Type B pancreatic cell (in vitro differentiated cells): ENCODE results near the gene NKAIN2. TPM values are rescaled to one million over a fixed set of nuclear protein-coding genes. Genes with fewer than 3 reads are reported as not detected.

ENCODE experiments used
- DNase-seq: peaks from one replicate; pipeline ENCODE4 v3.0.0; 2021; ENCODE audit warnings: mixed read lengths; ENCODE audit not compliant: unreplicated experiment; ENCODE audit errors: extremely low spot score
- H3K27ac Mint-ChIP-seq: 2 replicates; pipeline ENCODE4 v1.8.0; 2021; ENCODE audit warnings: mild to moderate bottlenecking, mixed read lengths
- H3K27me3 Mint-ChIP-seq: 2 replicates; pipeline ENCODE4 v1.8.0; 2021; ENCODE audit warnings: mixed read lengths
- H3K36me3 Mint-ChIP-seq: 2 replicates; pipeline ENCODE4 v1.8.0; 2021; ENCODE audit warnings: mixed read lengths
- H3K4me1 Mint-ChIP-seq: one replicate; pipeline ENCODE4 v1.8.0; 2021; ENCODE audit warnings: mixed read lengths; ENCODE audit not compliant: unreplicated experiment
- H3K4me3 Mint-ChIP-seq: 2 replicates; pipeline ENCODE4 v1.8.0; 2021; ENCODE audit warnings: mild to moderate bottlenecking, mixed read lengths
- H3K9me3 Mint-ChIP-seq: 2 replicates; pipeline ENCODE4 v1.8.0; 2021; ENCODE audit warnings: mixed read lengths
- total RNA-seq: library from RNA; stranded (reverse); gene quantifications from 2 replicates; pipeline ENCODE4 v1.2.1, GENCODE V29; 2021; ENCODE audit warnings: low replicate concordance
- TF ChIP-seq, protein P1 (sequence below): fragments of 200-600 bp; sonication (generic); conservative IDR thresholded peaks from 2 replicates; pipeline ENCODE4 v1.5.0; 2021; ENCODE audit warnings: antibody characterized with exemption, mild to moderate bottlenecking

Gene NKAIN2
- total RNA-seq, 1 donor from 2014 or later, result 1.7 TPM

DNA sequence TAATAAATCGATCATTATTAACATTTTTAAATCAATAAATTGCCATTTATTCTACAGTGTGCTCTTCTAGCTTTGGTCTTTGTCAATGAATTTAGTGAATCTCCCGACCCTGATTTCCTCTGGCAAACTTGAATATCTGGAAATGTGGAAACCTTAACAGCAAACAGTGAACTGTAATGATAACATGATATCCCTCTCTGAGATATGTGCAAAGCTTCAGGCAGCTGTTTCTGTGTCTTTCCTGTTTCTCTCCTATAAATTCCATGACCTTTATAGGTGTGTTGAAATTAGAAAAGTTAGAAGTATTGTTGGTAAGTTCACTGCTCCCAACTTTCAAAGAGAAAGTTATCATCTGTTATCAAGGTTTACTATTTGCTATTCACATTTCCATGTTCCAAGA is 939.8 kb downstream of the NKAIN2 start:
- no peak for DNase-seq
- Mint-ChIP-seq H3K27ac (no peak overlapping the region), H3K36me3 (no peaks in the 10 kb centered on the region), H3K27me3 (no peaks in the 10 kb centered on the region), H3K4me1 (no peaks in the 10 kb centered on the region), H3K4me3 (no peak overlapping the region), H3K9me3 (no peaks in the 10 kb centered on the region)
- TF ChIP-seq, protein P1, sequence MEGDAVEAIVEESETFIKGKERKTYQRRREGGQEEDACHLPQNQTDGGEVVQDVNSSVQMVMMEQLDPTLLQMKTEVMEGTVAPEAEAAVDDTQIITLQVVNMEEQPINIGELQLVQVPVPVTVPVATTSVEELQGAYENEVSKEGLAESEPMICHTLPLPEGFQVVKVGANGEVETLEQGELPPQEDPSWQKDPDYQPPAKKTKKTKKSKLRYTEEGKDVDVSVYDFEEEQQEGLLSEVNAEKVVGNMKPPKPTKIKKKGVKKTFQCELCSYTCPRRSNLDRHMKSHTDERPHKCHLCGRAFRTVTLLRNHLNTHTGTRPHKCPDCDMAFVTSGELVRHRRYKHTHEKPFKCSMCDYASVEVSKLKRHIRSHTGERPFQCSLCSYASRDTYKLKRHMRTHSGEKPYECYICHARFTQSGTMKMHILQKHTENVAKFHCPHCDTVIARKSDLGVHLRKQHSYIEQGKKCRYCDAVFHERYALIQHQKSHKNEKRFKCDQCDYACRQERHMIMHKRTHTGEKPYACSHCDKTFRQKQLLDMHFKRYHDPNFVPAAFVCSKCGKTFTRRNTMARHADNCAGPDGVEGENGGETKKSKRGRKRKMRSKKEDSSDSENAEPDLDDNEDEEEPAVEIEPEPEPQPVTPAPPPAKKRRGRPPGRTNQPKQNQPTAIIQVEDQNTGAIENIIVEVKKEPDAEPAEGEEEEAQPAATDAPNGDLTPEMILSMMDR, result no peak

DNA sequence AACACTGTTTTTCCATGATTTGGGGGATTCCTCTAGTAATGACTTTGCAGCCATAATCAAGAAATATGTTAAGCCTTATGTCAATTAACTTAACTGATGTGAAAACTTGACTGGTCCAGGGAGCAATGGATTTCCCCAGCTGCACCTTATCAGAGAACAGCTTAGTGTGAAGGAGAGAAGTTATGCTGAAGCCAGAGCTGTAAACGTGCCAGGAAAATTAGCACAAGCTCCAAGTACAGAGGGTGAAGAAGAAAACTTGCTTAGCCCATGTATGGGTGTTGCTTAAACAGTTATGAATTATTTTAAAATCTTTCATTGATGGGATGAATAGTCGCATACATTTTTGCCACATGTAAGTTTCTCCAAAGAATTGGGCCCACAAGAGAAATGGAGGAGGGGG is 943.7 kb downstream of the NKAIN2 start:
- Mint-ChIP-seq H3K4me1 (no peaks in the 10 kb centered on the region), H3K4me3 (no peak overlapping the region), H3K27me3 (no peaks in the 10 kb centered on the region), H3K9me3 (no peaks in the 10 kb centered on the region), H3K27ac (no peak overlapping the region), H3K36me3 (no peaks in the 10 kb centered on the region)
- TF ChIP-seq, protein P1, result no peak
- DNase-seq, result no peak

DNA sequence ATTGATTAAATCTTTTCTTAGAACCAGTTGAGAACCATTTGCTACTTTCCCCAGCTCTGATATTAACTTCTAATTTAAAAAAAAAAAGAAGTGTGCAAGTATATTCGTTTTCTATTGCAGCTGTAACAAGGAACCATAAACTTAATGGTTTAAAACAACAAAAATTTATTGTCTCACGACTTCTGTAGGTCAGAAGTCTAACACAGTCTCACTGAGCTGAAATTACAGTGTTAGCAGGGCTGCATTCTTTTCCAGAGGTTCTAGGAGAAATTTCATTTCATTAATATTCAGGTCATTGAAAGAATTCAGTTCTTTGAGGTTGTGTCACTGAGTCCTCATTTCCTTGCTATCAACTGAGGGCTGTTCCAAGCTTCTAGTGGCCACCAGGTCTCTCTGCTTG is 945.1 kb downstream of the NKAIN2 start:
- no peak overlapping the region for H3K27ac Mint-ChIP-seq
- H3K4me1 Mint-ChIP-seq, result no peaks in the 10 kb centered on the region
- no peaks in the 10 kb centered on the region for H3K36me3 Mint-ChIP-seq
- TF ChIP-seq, protein P1, result no peak
- no peaks in the 10 kb centered on the region for H3K9me3 Mint-ChIP-seq
- H3K27me3 Mint-ChIP-seq, result no peaks in the 10 kb centered on the region
- DNase-seq, result no peak
- no peak overlapping the region for H3K4me3 Mint-ChIP-seq

DNA sequence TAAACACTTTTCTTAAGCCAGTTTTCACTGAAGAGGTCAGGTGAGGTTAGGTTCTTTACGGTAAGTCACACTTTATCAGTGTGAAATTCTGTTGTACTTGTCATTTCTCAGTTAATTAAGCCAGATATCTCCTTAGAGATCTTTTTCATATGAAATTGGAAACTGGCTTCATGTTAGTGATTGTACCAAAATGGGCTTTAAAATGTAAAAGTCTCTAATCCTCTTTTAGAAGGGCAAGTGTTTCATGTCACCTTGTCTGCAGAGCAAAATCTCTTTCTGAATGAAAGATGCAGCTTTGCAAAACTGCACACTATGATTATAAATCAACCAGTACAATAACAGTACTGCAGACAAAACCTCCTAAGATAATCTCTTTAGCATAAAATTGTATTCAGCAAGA is 949.3 kb downstream of the NKAIN2 start:
- no peak for DNase-seq
- H3K27me3 Mint-ChIP-seq, result no peaks in the 10 kb centered on the region
- no peaks in the 10 kb centered on the region for H3K4me1 Mint-ChIP-seq
- peaks cover 7% of the 10 kb centered on the region for H3K9me3 Mint-ChIP-seq
- no peak overlapping the region for H3K27ac Mint-ChIP-seq
- H3K36me3 Mint-ChIP-seq, result no peaks in the 10 kb centered on the region
- no peak overlapping the region for H3K4me3 Mint-ChIP-seq
- TF ChIP-seq, protein P1, result no peak

DNA sequence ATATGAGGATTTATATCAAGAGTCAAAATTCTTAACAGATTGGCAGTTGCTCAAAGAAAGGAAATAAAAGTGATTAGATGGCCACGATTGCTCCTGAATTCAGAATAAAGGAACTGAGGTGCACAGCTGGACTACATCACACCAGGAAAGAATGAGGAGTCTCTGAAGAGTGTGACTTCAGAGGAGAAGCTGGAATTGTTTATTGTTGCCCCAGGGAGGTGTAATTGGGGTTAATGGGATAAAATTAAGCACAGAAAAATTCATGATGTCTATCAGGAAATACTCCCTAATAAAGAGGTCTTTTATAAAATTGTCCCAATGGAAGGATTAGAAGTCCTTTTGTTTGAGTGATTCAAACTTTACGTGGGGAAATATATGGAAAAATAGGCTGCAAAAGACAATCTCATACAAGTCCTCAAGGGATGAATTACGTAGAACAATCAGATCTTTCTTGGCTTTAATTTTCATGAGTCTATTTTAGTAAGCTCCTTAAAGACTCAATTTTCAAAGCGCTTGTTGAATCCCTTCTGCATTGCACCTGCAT is 950.0 kb downstream of the NKAIN2 start:
- no peak for DNase-seq
- H3K4me3 Mint-ChIP-seq, result no peak overlapping the region
- H3K27me3 Mint-ChIP-seq, result no peaks in the 10 kb centered on the region
- TF ChIP-seq, protein P1, result no peak
- H3K27ac Mint-ChIP-seq, result no peak overlapping the region
- H3K4me1 Mint-ChIP-seq, result no peaks in the 10 kb centered on the region
- H3K36me3 Mint-ChIP-seq, result no peaks in the 10 kb centered on the region
- peaks cover 7% of the 10 kb centered on the region for H3K9me3 Mint-ChIP-seq

DNA sequence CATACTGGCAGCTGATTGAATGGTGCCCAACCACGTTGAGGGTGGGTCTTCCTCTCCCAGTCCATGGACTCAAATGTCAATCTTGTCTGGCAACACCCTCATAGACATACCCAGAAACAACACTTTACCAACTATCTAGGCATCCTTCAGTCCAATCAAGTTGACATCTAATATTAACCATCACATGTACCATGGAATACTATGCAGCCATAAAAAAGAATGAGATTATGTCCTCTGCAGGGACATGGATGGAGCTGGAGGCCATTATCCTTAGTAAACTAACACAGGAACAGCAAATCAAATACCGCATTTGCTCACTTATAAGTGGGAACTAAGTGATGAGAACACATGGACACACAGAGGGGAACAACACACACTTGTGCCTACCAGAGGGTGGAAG is 951.7 kb downstream of the NKAIN2 start:
- Mint-ChIP-seq H3K4me3 (no peak overlapping the region), H3K27ac (no peak overlapping the region), H3K27me3 (no peaks in the 10 kb centered on the region), H3K36me3 (no peaks in the 10 kb centered on the region), H3K9me3 (peaks cover 7% of the 10 kb centered on the region), H3K4me1 (no peaks in the 10 kb centered on the region)
- TF ChIP-seq, protein P1, result no peak
- no peak for DNase-seq
